Measurements from ENCODE around the gene SRP9.

Gene SRP9, protein sequence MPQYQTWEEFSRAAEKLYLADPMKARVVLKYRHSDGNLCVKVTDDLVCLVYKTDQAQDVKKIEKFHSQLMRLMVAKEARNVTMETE

DNA sequence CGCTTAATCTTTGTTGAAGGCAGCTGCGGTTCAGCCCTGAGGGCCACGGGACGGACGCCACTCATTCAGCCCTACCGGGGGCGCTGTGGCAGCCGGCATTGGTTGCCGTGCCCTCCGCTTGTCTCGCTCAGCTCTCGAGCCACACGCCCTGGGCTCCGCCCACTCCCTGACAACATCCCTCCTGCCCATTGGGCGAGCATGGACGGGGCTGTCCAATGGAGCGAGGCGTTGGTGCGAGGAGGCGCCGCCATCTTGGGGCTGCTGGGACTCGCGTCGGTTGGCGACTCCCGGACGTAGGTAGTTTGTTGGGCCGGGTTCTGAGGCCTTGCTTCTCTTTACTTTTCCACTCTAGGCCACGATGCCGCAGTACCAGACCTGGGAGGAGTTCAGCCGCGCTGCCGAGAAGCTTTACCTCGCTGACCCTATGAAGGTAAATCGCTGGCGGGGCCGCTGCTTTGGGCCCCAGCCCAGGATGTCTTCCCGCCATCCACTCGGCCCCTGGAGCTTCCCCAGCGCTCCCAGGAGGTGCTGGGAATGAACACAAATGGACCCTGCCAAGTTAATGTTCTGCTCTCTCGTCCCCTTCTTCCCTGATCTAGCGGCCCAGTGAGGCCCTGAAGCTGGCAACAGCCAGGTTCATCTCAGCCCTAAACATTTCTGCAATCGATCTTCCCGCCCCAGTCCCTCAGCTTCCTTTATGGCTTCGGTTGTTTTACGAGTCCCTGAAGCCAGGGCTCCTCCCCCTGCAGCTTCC, at the start of gene SRP9:
TSS of gene SRP9 (plus strand) at position 244 of the 754 bp plus-strand sequence. CDS start at position 359, 115 bp downstream.
- peak; percentile 93 for DNase-seq (ENCODE audit: low read depth)

DNA sequence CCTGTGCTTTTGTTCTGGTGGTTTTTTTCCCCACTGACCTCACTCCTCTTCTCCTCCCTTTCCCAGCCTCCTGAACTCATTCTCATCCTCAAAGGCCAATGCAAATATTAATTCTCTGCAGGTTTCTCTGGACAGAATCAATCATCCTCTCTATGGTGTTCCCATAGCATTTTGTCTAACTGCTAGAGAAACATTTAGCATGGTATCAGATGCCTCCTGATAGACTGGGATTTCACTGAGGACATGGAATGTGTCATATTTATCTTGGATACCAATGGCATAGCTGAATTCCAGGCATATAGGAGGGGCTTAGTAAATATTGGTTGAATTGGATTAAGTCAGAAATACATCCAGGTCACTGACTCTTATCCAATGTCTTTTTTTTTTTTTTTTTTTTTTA, 46.1 kb upstream of the SRP9 start:
- no peak for DNase-seq (ENCODE audit: low read depth)

DNA sequence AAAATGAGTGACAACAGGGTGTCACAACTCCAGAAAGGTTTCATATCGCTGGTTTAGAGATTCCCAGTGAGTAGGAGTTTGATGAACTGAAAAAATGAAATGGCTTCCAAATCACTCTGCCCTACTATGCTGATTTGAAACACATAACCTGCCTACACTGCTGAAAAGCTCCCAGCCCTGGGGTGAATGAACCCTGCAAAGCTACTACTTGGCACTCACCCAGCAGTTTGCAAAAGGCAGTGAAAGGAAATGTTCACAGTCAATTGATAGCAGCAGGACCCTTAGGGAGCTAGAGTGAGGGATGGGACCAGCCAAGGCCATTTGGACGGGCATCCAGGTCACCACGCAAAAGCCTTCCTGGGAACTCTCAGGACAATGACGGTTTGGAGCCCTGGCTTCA, 44.4 kb upstream of the SRP9 start:
- DNase-seq (ENCODE audit: low read depth) = no peak

DNA sequence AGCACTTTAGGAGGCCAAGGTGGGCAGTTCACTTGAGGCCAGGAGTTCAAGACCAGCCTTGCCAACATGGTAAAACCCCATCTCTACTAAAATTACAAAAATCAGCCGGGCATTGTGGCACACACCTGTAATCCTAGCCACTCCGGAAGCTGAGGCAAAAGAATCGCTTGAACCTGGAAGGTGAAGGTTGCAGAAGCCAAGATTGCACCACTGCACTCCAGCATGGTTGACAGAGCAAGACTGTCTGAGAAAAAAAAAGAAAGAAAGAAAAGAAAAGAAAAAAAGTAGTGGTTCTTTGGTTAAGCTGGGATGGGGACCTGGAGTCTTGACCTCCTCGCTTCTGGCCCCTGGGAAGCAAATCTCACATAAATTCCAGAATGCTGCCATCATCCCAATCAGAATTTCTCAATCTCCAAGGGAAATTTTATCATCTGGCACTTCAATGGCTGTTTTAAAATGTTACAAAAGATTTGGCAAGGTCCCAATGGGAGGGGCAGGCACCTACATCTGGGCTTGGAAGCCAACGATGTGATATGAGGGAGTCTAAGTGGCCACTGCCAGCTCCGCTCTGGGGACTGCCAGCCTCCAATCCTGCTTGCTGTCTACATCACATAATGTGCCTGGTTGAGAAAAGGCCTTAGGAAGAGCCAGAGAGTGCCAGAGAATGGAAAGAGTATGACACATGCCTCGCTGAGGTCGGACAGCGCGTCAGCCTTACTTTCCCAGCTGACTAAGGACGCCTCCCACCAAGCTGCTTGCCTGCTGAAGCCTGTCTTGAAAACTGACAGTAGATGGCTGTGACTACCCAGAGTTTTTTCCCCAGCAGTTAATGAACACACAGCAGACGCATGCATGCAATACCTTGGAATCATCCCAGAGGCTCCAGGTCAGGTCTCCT, 42.1 kb upstream of the SRP9 start:
- no peak for DNase-seq (ENCODE audit: low read depth)

- DNase-seq (ENCODE audit: low read depth) = no peak
Observed at GRCh38 chr1:225736437-225737098, 41.1 kb upstream of the SRP9 start.

GRCh38 chr1:225737161-225737560, 40.5 kb upstream of the SRP9 start:
- no peak for DNase-seq (ENCODE audit: low read depth)

GRCh38 chr1:225737866-225738265, 39.8 kb upstream of the SRP9 start:
- DNase-seq (ENCODE audit: low read depth) = no peak

GRCh38 chr1:225738763-225739162, 38.9 kb upstream of the SRP9 start:
- no peak for DNase-seq (ENCODE audit: low read depth)

DNA sequence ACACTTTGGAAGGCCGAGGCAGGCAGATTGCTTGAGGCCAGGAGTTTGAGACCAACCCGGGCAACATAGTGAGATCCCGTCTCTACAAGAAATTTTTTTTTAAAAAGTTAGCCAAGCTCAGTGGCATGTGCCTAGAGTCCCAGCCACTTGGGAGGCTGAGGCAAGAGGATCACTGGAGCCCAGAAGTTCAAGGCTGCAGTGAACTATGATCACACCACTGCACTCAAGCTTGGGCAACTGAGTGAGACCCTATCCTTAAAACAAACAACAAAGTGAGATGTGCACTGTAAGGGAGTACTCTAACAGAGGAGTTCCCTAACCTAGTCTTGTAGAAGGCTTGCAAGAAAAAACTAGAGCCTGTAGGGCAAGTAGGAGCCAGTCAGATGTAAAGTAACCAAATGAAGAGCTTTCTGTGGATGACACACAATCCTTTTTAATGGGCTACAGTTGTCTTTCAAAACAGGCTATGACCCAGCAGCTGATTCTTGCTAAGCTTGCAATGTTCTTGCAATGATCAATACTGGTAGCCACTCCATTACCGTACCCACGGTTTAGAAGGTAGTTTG, 38.0 kb upstream of the SRP9 start:
- DNase-seq (ENCODE audit: low read depth) = no peak

DNA sequence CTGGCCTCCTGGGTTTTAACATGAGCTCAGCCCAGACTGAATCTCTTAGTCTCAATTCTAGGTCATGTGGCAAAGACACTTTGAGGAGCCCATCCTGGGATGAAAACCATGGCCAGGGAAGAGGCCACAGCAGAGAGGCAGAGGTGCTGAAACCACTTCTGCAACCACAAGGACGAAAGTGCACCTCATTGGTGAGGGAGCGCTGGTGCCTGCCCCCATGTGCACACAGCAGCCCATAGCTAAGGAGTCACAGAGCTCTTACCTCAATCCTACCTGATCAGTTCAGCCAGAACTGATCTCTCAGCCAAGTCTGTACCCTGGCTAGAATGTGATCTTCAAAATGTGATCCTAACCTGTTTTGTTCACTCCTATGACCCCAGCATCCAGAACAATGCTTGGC, 32.9 kb upstream of the SRP9 start:
- DNase-seq (ENCODE audit: low read depth) = no peak

DNA sequence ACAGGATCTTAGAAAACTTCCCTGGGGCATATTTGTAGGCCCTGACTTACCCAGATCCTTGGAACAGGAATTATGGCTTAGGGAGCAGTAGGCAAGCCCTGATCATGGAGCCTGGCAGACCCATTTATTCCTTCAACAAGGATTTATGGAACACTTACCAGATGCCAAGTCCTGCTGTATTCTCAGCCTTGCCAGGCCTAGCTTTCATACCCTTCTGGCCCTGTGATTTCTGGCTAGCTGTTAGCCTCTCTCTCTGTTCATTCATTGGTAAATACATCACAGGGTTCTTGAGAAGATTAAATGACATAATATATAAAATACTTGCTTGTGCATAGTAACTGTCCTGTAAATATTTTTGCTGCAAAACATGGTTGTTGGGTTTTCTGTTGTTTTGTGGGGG, 32.4 kb upstream of the SRP9 start:
- no peak for DNase-seq (ENCODE audit: low read depth)

- DNase-seq (ENCODE audit: low read depth) = no peak
Observed at GRCh38 chr1:225746361-225747179, 31.1 kb upstream of the SRP9 start.

DNA sequence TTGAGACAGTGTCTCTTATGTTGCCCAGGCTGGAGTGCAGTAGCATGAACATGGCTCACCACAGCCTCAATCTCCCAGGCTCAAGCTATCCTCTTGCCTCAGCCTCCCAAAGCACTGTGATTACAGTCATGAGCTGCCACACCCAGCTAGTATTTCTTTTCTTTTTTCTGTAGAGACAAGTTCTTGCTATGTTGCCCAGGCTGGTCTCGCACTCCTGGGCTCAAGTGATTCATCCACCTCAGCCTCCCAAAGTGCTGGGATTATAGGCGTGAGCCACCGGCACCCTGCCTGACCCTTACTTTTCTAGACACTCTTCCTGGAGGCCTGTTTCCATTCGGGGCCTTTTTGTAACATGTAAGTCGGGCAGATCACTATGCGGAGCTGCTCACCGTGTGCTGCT, 30.1 kb upstream of the SRP9 start:
- DNase-seq (ENCODE audit: low read depth) = no peak

GRCh38 chr1:225748529-225748928, 29.1 kb upstream of the SRP9 start:
- no peak for DNase-seq (ENCODE audit: low read depth)

DNA sequence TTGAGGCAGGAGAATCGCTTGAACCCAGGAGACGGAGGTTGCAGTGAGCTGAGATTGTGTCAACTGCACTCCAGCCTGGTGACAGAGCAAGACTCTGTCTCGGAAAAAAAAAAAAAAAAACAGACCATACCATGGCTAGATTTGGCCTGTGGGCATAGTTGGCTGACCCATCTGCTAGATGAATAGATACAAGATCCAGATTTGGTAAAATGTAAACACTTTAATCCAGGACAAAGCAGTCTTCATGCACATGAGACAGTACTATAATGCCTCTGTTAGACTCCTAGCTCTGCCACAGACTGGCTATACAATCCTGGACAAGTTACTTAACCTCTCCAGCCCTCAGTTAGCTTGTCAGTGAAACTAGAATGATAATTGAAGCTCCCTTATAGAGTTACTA, 27.9 kb upstream of the SRP9 start:
- no peak for DNase-seq (ENCODE audit: low read depth)

- DNase-seq (ENCODE audit: low read depth) = no peak
Observed at GRCh38 chr1:225750420-225750819, 27.2 kb upstream of the SRP9 start.

- DNase-seq (ENCODE audit: low read depth) = no peak
Observed at GRCh38 chr1:225750875-225751824, 26.5 kb upstream of the SRP9 start.

DNA sequence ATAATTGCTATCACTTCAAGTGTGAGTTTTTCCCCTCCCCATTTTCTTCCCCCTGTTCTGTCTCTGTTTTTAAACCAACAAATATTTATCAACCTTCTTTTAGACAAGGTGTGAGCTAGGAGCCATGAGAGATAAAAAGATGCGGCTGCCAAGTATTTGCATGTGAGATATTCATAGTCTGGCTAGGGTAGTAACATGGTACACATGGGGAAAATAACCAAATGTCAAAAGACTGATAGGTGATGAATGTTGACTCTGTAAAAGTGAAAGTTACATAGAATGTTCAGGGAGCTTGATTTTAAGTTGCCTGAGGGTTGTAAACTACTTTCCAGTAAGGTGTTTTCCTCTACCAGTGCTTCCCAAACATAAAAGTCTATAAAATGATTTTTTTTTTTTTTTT, 25.4 kb upstream of the SRP9 start:
- no peak for DNase-seq (ENCODE audit: low read depth)

DNA sequence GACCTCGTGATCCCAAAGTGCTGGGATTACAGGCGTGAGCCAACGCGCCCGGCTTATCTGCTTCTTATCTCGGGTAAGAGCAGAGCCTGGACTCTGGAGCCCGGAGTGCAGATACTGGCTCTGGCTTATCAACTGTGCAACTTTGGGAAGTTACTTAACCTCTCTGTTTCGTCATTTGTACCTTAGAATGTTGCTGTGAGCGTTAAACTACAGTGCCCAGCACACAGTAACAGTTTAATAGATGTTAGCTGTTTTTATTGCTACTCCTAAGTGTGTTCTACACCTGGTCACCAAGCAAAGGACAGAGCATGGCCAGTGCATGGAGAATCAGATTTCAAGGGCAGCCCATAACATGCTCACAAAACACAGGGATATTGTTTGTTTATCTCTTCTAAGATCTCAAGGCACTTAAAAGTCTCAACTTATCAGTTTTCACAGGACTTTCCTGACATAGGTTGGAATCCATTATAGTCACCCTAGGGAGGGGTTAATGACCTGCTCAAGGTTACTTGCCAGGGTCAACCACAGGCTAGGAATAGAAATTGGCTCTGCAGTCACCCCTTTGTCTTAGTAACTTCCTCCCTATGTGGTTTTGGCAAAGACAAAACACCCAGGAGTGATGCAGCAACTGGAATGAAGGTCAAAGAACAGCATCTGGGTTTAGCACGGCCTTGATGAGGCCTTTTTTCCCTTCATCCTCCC, 22.5 kb upstream of the SRP9 start:
- no peak for DNase-seq (ENCODE audit: low read depth)
